HG03571 (cell line): ENCODE results near the gene MIS18BP1.
"Not testable (repeated sequence)": the region's sequence is repeated elsewhere in the genome, so short reads cannot be mapped to it uniquely, and the experiment has no call there.

Experiments
- ATAC-seq: cut with Tn5 transposase; IDR thresholded peaks from one replicate; pipeline ENCODE4 v1.9.1; 2021; ENCODE audit not compliant: unreplicated experiment

Gene MIS18BP1

GRCh38 chr14:45253070-45253753, at the start of gene MIS18BP1:
MIS18BP1 (minus strand) TSS chr14:45253202; CDS start chr14:45247286, 5,916 bp downstream.
- peak; percentile 81 for ATAC-seq

GRCh38 chr14:45298423-45299117, 45.6 kb upstream of the MIS18BP1 start:
- ATAC-seq: no peak

GRCh38 chr14:45294796-45295195, 41.8 kb upstream of the MIS18BP1 start:
- ATAC-seq: not testable (repeated sequence)

- ATAC-seq: no peak
These were observed 37.5 kb upstream of the MIS18BP1 start for GRCh38 chr14:45290547-45290946.

- no peak for ATAC-seq
These were observed 34.6 kb upstream of the MIS18BP1 start for GRCh38 chr14:45287610-45288009.

- ATAC-seq: no peak
These were observed 31.8 kb upstream of the MIS18BP1 start for GRCh38 chr14:45284802-45285201.

GRCh38 chr14:45281731-45282400, 28.9 kb upstream of the MIS18BP1 start:
- ATAC-seq: not testable (repeated sequence)

GRCh38 chr14:45271858-45272537, 19.0 kb upstream of the MIS18BP1 start:
- no peak for ATAC-seq

GRCh38 chr14:45270031-45270430, 17.0 kb upstream of the MIS18BP1 start:
- ATAC-seq: no peak

- ATAC-seq: no peak
These were observed 14.1 kb upstream of the MIS18BP1 start for GRCh38 chr14:45267071-45267470.

GRCh38 chr14:45262637-45263036, 9.6 kb upstream of the MIS18BP1 start:
- no peak for ATAC-seq

GRCh38 chr14:45261209-45261608, 8.2 kb upstream of the MIS18BP1 start:
- no peak for ATAC-seq

GRCh38 chr14:45258805-45259204, 5.8 kb upstream of the MIS18BP1 start:
- ATAC-seq: no peak

GRCh38 chr14:45258073-45258472, 5.1 kb upstream of the MIS18BP1 start:
- ATAC-seq: no peak

GRCh38 chr14:45254771-45255170, 1.8 kb upstream of the MIS18BP1 start:
- ATAC-seq: no peak

- ATAC-seq: no peak
These were observed 830 bp upstream of the MIS18BP1 start for GRCh38 chr14:45253754-45254310.

- no peak for ATAC-seq
These were observed 484 bp downstream of the MIS18BP1 start for GRCh38 chr14:45252366-45253069.

- peak; percentile 56 for ATAC-seq
These were observed 1.1 kb downstream of the MIS18BP1 start for GRCh38 chr14:45251912-45252311.

- ATAC-seq: peak; percentile 19
These were observed 3.0 kb downstream of the MIS18BP1 start for GRCh38 chr14:45249856-45250575.

GRCh38 chr14:45247427-45247826, 5.6 kb downstream of the MIS18BP1 start:
- ATAC-seq: no peak
